Stimulated activated CD4-positive, alpha-beta T cell treated with anti-CD3 and anti-CD28 coated beads, Interleukin-4, amount 100 ng/mL, for 24 hours (primary cell): ENCODE data around the gene SPOUT1.
"Not testable (repeated sequence)": the region's sequence is repeated elsewhere in the genome, so short reads cannot be mapped to it uniquely, and the experiment has no call there.

Source experiments
- DNase-seq: peaks from one replicate; pipeline ENCODE4 v3.0.0-alpha.2; 2020

Gene SPOUT1

GRCh38 chr9:128808543-128808942 is 21.1 kb downstream of the SPOUT1 start:
- DNase-seq: no peak

- no peak for DNase-seq
Measured at GRCh38 chr9:128807827-128808226, 21.8 kb downstream of the SPOUT1 start.

GRCh38 chr9:128805661-128806060 is 23.9 kb downstream of the SPOUT1 start:
- no peak for DNase-seq

GRCh38 chr9:128802482-128802881 is 27.1 kb downstream of the SPOUT1 start:
- DNase-seq: no peak

- no peak for DNase-seq
Measured at GRCh38 chr9:128800061-128800460, 29.5 kb downstream of the SPOUT1 start.

GRCh38 chr9:128798896-128799295 is 30.7 kb downstream of the SPOUT1 start:
- no peak for DNase-seq

- not testable (repeated sequence) for DNase-seq
Measured at GRCh38 chr9:128794961-128795360, 34.6 kb downstream of the SPOUT1 start.

- DNase-seq: no peak
Measured at GRCh38 chr9:128792978-128793686, 36.5 kb downstream of the SPOUT1 start.

GRCh38 chr9:128792134-128792533 is 37.5 kb downstream of the SPOUT1 start:
- no peak for DNase-seq

GRCh38 chr9:128790536-128790935 is 39.1 kb downstream of the SPOUT1 start:
- DNase-seq: no peak

- no peak for DNase-seq
Measured at GRCh38 chr9:128788445-128788844, 41.1 kb downstream of the SPOUT1 start.

- no peak for DNase-seq
Measured at GRCh38 chr9:128787659-128788058, 41.9 kb downstream of the SPOUT1 start.

GRCh38 chr9:128786681-128787601 is 42.7 kb downstream of the SPOUT1 start, which contains the start of gene TBC1D13:
TBC1D13 (plus strand) TSS chr9:128787253; CDS start chr9:128787354, 101 bp downstream.
- peak; percentile 88 for DNase-seq

GRCh38 chr9:128785427-128785826 is 44.2 kb downstream of the SPOUT1 start:
- DNase-seq: no peak

GRCh38 chr9:128782669-128783068 is 46.9 kb downstream of the SPOUT1 start:
- DNase-seq: no peak

- no peak for DNase-seq
Measured at GRCh38 chr9:128781187-128782070, 48.2 kb downstream of the SPOUT1 start.

- DNase-seq: not testable (repeated sequence)
Measured at GRCh38 chr9:128780093-128780492, 49.5 kb downstream of the SPOUT1 start.

- DNase-seq: no peak
Measured at GRCh38 chr9:128774804-128775203, 54.8 kb downstream of the SPOUT1 start.

GRCh38 chr9:128773049-128773448 is 56.5 kb downstream of the SPOUT1 start:
- DNase-seq: no peak

- DNase-seq: peak; percentile 93
Measured at GRCh38 chr9:128771745-128772519, 57.7 kb downstream of the SPOUT1 start, which contains the start of gene ZER1. ZER1 (minus strand) TSS chr9:128771927; CDS start chr9:128755565, 16,362 bp downstream.

GRCh38 chr9:128771094-128771721 is 58.4 kb downstream of the SPOUT1 start:
- no peak for DNase-seq
